Measurements from ENCODE around the gene UAP1L1. TPM values are rescaled to one million over a fixed set of nuclear protein-coding genes. Genes with fewer than 3 reads are reported as not detected.

UAP1L1 gene
- total RNA-seq, 2 experiments from 2014 or later = 49.8 to 50.1 TPM

DNA sequence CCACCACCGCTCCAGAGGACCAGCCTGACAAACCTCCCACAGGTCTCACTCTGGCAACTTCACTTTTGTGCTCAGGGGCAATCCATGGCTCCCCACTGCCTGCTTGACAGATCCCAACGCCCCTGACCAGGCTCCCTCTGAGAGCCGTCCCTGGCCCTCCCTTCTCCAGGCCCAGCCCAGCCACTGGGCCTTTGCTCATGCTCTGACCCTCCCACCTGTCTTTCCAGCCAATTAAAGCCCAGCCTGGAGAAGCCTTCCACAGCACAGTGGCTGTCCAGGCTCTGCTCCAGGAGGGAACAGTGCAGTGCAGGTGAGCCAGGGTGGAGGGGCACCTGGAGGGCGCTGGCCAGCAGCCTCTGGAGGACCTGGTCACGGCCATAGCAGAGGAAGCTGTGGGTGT, 26.7 kb upstream of the UAP1L1 start:
- DNase-seq (no peak), ATAC-seq (no peak)
- intact Hi-C loops (cut with micrococcal nuclease) = no loop called here
- H3K36me3 Mint-ChIP-seq (ENCODE audit: low read depth) = no peaks in the 10 kb centered on the region
- peaks cover 3% of the 10 kb centered on the region for H3K4me1 Mint-ChIP-seq (ENCODE audit: low read depth)
- TF ChIP-seq CTCF (IDR thresholded peaks at IDR 0.05) = no peak
- ChIA-PET CTCF (interaction anchor here (7.3 kb wide), 1 partner anchor 18 kb away, joined by 164 read pairs; the partner anchor contains the start of gene SAPCD2), POLR2A (interaction anchor here (1.6 kb wide), 1 partner anchor 8 kb away, joined by 4 read pairs; no protein-coding TSS in a partner anchor)
- H3K4me3 Mint-ChIP-seq = no peak overlapping the region
- H3K9me3 Mint-ChIP-seq = no peaks in the 10 kb centered on the region
- H3K27ac Mint-ChIP-seq = no peak overlapping the region
- peaks cover 37% of the 10 kb centered on the region for H3K27me3 Mint-ChIP-seq

DNA sequence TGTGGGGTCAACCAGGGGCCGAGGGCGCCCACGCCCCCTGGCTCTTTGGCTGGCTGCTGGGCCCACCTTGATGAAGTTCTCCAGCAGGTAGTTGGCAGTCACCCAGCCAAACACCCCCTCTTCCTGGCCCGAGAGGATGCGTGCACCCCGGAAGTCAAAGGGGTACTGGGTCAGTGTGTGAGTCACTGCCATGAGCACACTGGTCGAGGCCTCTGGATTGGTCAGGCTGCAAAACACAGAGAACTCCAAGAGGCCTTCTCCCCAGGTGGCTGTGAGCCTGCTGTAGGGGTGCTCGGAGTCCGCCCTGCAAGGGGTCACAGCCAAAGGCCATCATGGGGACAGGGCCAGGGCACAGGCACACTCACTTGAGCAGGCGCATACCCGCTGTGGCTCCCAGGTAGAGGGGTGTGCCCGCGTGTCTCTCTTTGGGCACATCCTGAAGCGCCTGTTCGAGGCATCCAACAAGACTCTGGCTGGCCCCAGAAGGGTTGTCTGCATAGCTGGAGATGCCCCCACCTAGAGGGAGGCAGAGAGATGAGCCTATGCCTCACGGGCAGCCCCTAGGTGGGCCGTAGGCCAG, 26.1 kb upstream of the UAP1L1 start:
- intact Hi-C loops (cut with micrococcal nuclease) = no loop called here
- no peak for DNase-seq
- no peak for ATAC-seq
- Mint-ChIP-seq H3K27ac (no peak overlapping the region), H3K4me1 (ENCODE audit: low read depth) (peaks cover 3% of the 10 kb centered on the region), H3K9me3 (no peaks in the 10 kb centered on the region), H3K4me3 (no peak overlapping the region), H3K36me3 (ENCODE audit: low read depth) (no peaks in the 10 kb centered on the region), H3K27me3 (peaks cover 37% of the 10 kb centered on the region)
- no peak for TF ChIP-seq CTCF (IDR thresholded peaks at IDR 0.05)
- CTCF ChIA-PET = interaction anchor here (7.3 kb wide), 1 partner anchor 17 kb away, joined by 164 read pairs; the partner anchor contains the start of gene SAPCD2
- POLR2A ChIA-PET = no interaction called here

GRCh38 chr9:137052293-137052692, 25.0 kb upstream of the UAP1L1 start:
- H3K36me3 Mint-ChIP-seq (ENCODE audit: low read depth) = no peaks in the 10 kb centered on the region
- CTCF ChIA-PET = interaction anchor here (0.6 to 7.3 kb wide), 5 partner anchors 8 to 24 kb away, joined by 3 to 164 read pairs (median 6); partner anchors contain the start of genes SAPCD2 and UAP1L1
- DNase-seq = no peak
- no peak overlapping the region for H3K27ac Mint-ChIP-seq
- POLR2A ChIA-PET = interaction anchor here (1.2 kb wide), 2 partner anchors 13 to 18 kb away, joined by 3 to 5 read pairs; no protein-coding TSS in a partner anchor
- TF ChIP-seq CTCF (IDR thresholded peaks at IDR 0.05) = no peak
- peaks cover 29% of the 10 kb centered on the region for H3K27me3 Mint-ChIP-seq
- no peak overlapping the region for H3K4me3 Mint-ChIP-seq
- intact Hi-C loops (cut with micrococcal nuclease) = no loop called here
- ATAC-seq = no peak
- H3K4me1 Mint-ChIP-seq (ENCODE audit: low read depth) = no peaks in the 10 kb centered on the region
- no peaks in the 10 kb centered on the region for H3K9me3 Mint-ChIP-seq

DNA sequence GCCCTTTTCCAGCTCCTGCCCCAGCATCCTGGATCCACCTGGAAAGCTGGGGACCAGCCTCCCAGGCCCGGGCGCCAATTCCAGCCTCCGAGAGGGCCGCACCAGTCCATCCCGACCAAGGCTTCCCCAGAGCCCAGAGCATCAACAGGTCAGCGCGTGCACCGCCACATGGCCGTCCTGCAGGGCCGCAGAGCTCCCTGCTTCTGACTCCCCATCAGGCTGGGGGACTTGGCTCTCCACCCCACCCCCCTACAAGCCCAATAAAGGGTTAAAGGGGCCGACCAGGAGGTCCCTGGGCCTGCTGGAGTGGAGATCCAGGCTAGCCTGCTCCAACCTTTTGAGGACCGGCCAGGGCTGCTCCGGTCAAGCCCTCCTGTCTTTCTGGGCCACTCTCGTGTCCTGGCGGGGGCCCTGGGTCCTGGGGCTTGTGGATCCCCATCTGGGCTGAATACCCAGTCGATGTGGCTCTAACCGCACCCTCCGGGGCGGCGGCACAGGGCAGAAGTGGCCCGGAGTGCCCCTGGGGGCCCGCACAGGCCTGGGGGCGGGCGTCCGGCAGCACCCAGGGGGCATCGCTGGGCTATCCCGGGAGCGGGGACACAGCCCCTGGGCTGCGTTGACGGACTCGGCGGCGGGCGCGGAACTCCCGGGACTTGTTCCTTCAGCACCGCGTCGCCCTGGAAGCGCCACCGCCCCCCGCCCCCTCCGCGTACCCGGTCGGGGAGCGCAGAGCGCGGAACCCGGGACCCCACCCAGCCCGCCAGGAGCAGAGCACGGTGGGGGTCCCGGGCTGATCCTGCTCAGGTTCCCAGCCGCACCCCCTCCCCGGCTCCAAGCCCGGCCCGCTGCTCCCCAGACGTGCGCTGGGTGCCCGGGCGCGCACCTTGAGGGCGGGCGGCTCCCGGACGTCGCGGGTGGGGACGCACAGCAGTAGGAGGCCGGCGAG, 24.0 kb upstream of the UAP1L1 start:
- ChIA-PET CTCF (interaction anchor here (1.3 to 7.3 kb wide), 5 partner anchors 14 to 24 kb away, joined by 5 to 164 read pairs (median 11); partner anchors contain the start of genes SAPCD2 and UAP1L1), POLR2A (interaction anchor here (1.2 to 1.3 kb wide), 3 partner anchors 12 to 26 kb away, joined by 3 to 5 read pairs (median 3); no protein-coding TSS in a partner anchor)
- intact Hi-C loops (cut with micrococcal nuclease) = no loop called here
- Mint-ChIP-seq H3K4me1 (ENCODE audit: low read depth) (no peaks in the 10 kb centered on the region), H3K27me3 (peaks cover 20% of the 10 kb centered on the region), H3K27ac (no peak overlapping the region), H3K36me3 (ENCODE audit: low read depth) (no peaks in the 10 kb centered on the region), H3K9me3 (no peaks in the 10 kb centered on the region), H3K4me3 (no peak overlapping the region)
- DNase-seq (no peak), ATAC-seq (peak; percentile 34)
- TF ChIP-seq CTCF (IDR thresholded peaks at IDR 0.05) = no peak

Data from activated CD8-positive, alpha-beta T cell treated with anti-CD3 and anti-CD28 coated beads for 36 hours (primary cell).